Limb (tissue), 2 donors: ENCODE data around the gene TTC28.
"Not testable (repeated sequence)": the region's sequence is repeated elsewhere in the genome, so short reads cannot be mapped to it uniquely, and the experiment has no call there.

Experiments
- DNase-seq, 2 donors: peaks; one replicate each; pipeline ENCODE4 v3.0.0-alpha.2; 2016; ENCODE audit errors: extremely low spot score in 2 of 2

Gene TTC28

DNA sequence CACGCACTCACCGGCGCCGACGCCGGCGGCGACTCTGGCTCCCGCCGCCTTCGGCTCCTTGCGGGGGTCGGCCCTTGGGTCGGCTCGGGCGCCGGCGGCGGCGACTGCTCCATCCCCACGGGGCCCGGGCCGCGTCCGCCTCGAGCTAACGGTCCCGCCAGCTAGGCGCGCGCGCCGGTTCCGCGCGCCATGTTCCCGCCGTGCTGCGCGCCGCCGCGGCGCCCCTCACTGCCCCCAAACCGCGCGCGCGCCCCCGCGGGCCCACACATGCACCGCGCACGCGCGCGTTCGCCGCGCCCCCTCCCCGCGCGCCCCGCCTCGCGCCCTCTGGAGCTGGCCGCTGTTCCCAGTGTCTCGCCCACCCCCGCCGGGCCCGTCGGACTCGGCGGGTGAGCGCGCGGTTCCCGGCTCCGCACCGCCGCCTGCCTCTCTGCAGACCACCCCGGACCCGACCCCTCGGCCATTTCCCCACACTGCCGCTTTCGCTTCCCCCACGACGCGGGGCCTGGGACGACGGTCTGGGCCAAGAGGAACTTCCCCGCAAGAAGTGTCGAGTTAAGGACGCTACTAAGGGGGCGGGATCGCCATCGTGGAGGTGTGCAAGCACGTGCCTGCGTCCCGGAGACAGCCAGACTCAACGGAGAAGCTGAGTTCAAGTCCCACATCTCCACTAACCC lies at the start of gene TTC28:
TSS of gene TTC28 (minus strand) at position 230 of the 677 bp plus-strand sequence. CDS start at position 113, 117 bp downstream.
- DNase-seq, result peak; percentile 78 to 96

DNA sequence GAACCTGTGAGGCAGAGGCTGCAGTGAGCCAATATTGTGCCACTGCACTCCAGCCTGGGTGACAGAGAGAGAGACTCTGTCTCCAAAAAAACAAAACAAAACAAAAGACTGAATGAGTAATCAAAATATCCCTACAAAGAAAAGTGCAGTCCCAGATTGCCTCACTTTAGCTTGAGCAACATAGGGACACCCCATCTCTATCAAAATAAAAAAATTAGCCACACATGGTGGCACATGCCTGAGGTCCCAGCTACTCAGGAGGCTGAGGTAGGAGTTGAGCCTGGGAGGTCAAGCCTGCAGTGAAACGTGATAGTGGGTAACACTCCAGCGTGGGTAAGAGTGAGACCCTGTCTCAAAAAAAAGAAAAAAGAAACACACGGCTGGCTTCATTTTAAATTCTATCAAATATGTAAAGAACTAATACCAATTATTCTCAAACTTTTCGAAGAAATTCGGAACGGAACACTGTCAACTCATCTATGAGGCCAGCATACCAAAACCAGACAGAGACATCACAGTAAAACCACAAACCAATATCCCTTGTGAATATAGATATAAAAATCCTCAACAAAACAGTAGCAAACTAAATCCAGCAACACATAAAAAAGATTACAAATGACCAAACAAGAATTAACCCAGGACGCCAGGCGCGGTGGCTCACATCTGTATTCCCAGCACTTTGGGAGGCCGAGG lies 49.1 kb upstream of the TTC28 start:
- DNase-seq, result no peak

DNA sequence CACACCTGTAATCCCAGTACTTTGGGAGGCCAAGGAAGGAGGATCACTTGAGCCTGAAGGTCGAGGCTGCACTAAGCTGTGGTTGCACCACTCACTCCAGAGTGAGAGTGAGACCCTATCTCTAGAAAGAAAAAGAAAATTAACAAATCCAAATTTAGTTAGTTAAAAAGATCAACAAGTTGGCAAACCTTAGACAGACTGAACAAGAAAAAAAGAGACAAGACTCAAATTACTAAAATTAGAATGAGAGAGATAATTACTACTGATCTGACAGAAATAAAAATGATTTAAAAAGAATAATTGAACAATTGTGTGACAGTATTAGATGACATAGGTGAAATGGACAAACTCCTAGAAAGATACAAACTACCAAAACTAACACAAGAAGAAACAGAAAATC lies 48.4 kb upstream of the TTC28 start:
- DNase-seq, result no peak

DNA sequence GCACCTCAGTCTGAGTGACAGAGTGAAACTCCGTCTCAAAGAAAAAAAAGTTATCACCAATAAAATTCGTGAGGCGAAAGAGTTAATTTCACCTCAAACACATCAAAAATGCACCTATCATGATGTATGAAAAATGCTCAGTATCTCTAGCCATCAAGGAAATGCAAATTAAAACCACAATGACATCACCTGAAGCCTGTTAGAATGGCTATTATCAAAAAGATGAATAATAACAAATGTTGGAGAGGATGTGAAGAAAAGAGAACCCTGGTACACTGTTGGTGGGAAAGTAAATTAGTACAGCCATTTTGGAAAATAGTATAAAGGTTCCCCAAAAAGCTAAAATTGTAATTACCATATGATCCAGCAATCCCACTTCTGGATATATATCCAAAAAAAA lies 38.4 kb upstream of the TTC28 start:
- DNase-seq, result no peak

DNA sequence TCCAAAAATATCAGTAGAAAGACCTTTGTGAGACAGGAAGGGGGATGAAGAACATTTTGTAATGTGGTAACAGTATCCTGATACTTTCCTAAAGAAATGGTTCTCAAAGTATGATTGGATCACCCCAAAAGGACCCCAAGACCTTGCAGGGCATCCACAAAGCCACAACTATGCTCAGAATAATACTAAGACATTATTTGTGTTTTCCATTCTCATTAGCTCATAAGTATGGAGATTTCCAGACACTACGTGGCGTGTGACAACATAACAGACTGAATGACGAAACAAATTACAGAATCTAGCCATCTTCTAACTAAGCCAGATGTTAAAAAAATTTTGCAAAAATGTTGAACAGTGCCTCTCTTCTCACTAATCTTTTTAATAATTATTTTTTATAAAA lies 37.0 kb upstream of the TTC28 start:
- no peak for DNase-seq

DNA sequence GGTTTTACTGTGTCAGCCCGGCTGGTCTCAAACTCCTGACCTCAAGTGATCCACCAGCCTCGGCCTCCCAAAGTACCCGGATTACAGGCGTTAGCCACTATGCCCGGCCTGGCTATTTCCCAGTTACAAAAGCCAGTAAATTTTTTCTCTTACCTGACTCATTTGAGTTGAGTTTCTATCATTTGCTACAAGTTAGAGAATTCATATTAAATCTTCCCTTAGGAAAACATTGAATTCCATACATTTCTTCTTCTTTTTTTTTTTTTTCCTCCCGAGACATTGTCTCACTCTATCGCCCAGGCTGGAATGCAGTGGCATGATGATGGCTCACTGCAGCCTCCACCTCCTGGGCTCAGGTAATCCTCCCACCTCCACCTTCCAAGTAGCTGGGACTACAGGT lies 36.0 kb upstream of the TTC28 start:
- no peak for DNase-seq

DNA sequence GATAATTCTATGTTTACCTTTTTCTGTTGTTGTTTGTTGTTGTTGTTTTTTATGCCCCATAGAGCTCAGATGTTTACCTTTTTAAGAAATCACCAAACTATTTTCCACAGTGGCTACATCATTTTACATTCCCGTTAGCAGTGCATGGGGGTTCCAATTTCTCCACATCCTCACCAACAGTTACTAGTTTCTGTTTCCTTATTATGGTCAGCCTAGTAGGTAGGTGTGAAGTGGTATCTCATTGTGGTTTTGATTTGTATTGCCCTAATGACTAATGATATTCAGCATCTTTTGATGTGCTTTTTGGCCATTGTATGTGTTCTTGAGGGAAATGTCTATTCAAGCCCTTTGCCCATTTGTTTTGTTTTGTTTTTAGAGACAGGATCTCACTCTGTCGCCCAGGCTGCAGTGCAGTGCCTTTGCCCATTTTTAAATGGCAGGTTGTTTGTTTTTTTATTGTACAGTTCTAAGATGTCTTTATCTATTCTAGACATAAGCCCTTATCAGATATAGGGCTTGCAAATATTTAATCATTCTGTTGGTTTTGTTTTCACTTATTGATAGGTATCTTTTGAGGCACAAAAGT lies 34.5 kb upstream of the TTC28 start:
- DNase-seq, result no peak

DNA sequence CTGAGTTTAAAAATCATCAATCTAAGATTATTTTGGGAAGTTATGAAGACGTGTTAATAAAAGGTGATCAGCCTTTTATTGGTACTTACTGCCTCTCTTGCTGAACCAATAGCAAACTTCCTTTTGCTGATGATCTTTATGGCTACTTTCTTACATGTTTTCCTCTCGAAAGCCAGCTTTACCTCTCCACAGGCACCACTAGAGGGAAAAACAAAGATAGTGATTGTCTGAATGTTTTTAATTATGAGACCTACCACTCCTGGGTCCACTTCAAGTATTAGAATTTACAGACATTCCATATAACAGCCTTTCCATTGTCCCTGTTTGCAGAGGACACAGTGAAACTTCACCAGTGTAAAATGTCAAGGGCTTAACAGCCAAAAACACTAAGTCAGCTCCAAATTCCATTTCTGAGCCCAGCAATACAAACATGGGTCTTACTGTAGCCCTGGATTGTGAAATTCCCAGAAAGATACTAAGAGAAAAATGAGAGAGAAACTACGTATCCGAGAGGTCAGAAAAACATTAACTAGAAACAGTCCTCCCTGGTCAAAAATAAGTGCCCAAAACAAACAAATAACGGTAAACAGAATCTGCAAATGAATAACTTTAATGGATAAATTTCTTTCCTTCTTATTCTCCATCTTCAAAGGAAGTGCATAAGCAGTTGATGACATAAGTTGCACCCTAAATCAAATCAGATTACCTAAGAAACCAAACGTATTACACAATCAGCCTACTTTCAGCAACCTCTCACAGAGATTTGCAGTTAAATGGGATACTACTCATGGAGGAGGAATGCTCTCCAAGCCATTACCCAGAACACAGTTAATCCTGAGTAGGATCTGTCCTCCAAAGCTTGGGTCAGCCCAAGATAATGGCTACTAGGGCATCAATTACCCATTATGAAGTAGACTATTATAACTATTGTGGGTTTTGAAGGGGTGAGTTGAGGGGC lies 32.5 kb upstream of the TTC28 start:
- peak in 1 of 2 donors; percentile 6 for DNase-seq

DNA sequence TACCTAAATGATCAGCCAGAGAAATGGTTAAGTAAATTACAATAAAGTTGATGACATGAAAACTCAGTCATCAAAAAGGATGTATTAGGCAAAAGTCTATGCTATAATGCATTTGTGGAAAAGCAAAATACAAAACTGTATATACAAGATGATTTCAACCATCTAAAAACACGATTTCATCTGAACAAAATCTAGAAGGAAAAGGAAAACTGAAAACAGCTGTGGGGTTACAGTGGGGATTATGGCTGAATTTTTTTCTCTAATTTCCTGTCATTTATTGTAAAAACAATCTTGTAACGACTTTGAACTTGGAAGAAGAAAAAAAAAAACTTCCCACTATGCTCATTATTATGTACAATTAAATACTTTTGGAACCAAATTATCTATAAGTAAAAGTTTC lies 31.7 kb upstream of the TTC28 start:
- peak in 1 of 2 donors; percentile 5 for DNase-seq

DNA sequence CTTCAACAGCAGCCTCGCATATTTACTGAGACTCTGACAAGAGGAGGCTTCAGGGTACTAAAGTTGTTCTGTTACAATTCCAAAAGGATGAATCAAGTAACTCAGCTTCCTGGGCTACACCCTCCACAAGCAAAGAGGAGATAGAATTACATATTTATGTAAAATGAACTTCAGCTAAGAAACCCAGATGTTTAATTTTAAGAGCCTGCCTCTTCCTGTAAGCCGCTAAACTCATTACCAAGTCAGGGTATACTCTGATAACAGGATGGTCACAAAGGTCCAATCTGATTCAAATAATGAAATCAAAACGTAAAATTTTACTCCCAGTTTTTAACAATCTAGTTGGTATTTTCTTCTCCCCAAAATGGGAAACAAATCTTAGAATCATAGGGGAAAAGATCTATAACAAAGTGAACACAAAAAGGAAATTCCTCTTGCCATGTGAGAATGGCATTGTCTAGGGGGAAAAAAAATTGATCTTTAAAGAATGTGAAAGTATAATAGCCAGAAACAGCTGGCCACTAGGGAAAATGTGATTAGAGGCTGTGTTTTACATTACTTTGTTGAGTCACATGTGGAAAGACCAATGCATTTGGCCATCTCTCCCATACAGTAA lies 31.0 kb upstream of the TTC28 start:
- peak in 1 of 2 donors; percentile 60 for DNase-seq

DNA sequence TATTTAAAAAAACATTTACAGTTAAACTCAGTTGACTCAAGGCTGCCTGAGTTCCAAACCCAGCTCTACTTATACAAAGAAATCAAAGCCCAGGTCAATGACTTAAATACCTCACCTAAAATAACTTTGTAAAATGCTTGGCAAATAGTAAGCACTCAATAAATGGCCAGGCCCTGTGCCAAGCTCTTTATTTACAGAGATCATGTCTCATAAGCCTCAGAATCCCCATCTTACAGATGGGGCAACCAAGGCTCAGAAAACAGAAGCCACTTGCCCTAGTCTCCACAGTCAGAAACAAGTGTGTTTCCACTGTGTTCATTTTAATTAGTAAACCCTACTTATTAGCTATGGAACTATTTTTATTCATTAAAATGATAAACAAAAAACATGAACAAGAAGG lies 30.5 kb upstream of the TTC28 start:
- no peak for DNase-seq

DNA sequence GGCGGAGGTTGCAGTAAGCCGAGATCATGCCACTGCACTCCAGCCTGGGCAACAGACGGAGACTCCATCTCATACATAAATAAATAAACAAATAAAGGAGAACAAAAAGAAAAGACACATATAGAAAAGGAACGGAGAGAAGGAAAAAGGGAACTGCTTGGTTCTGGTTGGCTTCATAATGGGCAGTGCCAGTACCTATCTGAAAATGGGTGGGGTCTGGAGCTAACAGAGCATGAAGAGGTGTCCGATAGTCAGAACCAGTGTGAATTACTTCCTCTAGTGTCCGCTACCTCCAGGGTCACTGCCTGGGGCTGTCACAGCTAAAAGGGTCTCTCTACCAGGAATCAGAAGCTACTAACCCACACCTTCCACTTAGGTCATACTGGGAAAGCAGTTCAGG lies 27.2 kb upstream of the TTC28 start:
- no peak for DNase-seq

DNA sequence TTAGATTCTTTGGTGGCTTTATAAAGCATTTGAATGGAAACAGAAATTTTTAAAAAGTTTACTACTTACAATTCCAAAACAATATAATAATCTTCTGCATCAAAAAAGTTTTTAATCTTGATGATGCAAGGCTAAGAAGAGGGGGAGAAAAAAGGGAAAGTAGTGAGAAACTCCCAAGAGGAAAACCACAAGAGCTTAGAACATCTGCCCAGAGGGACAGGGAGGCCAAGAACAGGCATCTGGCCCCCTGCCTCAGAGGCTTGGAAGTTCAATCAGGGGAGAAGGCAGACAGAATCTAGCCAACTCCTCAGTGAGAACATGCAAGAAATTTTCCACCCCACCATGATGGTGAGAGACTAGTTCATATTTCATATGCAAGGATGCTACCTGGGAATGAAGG lies 23.8 kb upstream of the TTC28 start:
- DNase-seq, result no peak

DNA sequence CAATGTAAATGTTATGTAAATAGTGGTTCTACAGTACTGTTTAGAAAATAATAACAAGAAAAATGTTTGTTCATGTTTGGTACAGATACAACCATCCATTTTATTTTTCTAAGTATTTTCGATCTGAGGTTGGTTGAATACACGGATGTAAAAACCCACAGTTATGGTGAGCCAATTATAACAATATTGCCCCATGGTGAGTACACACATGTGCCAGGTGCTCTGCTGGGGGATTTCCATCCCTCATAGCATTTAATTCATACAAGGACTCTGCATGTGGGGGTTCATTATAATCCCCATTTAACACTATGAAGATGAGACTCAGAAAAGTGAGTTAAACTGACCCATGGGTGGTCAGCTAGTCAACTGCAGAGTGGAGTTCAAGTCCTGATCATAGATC lies 23.3 kb upstream of the TTC28 start:
- no peak for DNase-seq

DNA sequence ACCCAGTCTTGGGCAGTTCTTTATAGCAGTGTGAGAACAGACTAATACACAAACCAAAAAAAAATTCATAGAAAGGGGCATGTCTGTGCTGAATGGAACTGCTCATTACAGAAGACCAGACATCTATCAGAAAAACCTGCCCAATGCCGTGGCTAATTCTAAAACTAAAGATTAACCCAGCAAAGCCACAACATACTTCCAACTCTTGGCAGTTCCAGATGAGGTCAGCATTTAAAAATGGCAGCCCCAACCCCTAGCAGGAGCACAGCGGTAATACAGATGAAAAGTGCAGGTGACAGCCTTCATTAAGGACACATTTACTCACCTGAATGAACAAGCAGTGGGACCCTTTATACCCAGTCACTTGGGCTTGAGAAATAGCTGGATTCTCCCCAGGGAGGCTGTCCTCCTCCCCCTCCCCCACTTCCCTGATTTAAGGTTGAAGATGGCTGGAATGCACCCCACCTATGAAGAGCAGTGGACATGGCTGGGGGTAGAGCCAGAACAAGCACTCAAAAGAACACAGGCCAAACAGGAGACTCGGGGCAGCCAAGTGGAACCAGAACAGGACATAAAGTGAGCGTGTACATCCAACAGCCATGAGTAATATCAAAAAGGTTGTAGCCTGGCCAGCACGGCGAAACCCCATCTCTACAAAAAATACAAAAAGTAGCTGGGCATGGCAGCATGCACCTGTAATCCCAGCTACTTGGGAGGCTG lies 13.6 kb upstream of the TTC28 start:
- not testable (repeated sequence) for DNase-seq

DNA sequence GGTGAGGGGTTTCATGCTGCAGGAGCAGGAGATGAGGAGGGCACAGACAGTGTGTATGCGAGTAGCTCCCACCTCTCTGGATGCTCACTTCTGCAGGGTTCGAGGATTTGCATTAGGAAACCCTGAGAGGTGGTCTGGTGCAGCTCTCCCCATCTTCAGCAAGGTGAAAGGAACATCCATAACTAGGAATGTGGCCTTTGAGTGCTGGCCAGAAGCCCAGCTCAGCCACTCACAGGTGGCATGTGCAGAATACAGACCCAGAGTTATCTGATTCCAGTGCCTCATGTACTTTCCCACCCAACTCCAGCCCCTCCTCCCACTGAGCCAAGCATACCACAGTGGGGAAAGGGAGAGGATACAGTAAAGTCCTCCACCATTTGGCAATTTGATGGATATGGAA lies 10.2 kb upstream of the TTC28 start:
- not testable (repeated sequence) for DNase-seq

DNA sequence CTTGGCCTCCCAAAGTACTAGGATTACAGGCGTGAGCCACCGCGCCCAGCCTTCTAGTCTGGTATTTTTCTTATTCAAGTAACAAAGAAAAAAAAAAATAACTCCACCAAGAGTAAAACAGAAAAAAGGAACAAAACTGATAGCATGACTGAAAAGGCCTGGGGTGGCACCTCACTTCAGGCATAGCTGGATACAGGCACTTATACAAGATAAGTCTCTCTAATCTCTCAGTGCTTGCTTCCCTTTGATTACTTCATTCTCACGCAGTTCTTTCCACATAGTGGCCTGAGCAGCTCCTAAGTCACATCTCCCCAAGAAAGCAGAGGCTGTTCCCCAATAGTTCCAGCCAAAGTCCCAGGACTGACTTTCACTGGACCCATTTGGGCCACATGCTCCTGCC lies 3.3 kb upstream of the TTC28 start:
- DNase-seq, result not testable (repeated sequence)

DNA sequence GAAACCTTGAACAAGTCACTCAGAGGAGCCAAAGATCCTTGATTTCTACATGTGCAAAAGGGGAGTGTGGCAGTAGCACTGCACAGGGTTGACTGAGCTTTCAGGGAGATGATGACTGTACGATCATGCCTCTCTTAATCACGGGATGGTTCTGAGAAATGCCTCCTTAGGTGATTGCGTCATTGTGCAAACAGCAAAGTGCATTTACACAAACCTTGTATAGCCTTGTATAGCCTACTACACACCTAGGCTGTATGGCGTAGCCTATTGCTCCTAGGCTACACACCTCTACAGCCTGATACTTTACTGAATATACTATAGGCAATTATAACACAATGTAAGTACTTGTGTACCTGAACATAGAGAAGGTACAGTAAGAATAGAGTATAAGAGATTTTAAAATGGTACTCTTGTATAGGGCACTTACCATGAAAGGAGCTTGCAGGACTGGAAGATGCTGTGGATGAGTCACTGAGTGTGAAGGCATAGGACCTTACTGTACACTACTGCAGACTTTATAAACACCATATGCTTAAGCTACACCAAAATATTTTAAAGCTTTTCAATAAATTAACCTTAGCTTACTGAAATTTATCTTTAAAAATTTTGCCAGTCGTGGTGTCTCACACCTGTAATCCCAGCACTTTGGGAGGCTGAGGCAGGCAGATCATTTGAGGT lies 1.3 kb upstream of the TTC28 start:
- not testable (repeated sequence) for DNase-seq

DNA sequence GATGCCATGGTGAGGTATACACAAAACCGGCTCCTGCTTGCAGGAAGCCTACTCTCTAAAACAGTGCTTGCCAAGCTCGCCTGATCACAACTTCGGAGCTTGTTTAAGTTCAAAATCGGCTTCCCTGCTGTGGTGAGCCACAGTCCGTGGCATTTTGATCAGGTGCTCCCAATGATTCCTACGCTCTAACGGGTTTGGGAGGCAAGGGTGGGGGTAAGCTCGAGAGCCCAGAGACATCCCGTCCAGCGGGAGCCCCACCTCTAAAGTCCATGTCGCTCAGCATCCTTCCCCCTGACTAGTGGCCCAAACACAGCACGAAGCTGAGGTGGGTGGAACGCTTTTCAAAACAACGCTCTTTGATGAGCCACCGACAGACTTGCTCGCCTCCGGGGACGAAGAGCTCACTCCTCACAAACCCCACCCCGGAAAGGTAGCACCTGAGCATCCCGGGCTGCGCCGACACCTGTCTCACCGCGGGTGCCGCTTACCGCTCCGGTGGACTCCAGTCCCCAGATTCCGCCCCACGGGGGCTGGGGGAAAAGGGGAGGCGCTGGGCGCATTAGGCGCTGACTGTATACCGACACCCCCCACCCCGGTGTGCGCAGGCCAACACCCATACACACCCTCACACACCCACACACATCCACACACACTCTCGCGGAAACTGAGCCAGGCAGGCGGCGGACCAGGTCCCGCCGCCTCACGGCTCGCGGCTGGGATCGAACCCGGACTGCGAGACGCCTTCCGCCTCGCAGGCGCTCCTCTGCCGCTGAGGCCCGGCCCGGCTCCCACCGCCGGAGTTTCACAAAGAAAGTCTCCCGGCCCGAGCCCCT lies 646 bp downstream of the TTC28 start:
- peak in 1 of 2 donors; percentile 69 for DNase-seq
